Activated CD8-positive, alpha-beta memory T cell treated with anti-CD3 and anti-CD28 coated beads, Interleukin-2, amount 50 U/mL, for 24 hours (primary cell): ENCODE data around the gene TBRG4.

Source experiments
- DNase-seq: peaks from one replicate; pipeline ENCODE4 v3.0.0-alpha.2; 2020; ENCODE audit errors: extremely low read depth

TBRG4 gene

GRCh38 chr7:45055016-45055415 lies 56.5 kb downstream of the TBRG4 start:
- DNase-seq: no peak

DNA sequence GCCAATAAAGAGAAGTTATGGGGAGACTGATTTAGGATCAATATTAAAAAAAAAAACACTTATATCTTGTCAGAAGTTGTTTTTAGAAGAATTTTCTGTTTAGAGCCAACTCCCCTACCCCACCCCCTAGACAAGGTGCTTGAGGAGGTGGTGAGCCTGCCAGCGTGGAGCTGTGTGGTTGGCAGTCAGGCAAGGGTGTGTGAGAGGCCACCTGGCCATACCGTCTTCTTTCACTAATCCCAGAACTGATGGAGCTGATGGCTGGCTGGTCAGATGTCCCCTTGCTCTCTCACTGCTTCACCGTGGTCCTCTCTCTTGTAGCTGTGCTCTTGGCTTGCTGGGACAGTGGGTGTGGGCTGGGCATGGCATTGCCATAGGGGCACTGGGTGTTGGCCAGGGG lies 57.1 kb downstream of the TBRG4 start:
- DNase-seq: no peak

DNA sequence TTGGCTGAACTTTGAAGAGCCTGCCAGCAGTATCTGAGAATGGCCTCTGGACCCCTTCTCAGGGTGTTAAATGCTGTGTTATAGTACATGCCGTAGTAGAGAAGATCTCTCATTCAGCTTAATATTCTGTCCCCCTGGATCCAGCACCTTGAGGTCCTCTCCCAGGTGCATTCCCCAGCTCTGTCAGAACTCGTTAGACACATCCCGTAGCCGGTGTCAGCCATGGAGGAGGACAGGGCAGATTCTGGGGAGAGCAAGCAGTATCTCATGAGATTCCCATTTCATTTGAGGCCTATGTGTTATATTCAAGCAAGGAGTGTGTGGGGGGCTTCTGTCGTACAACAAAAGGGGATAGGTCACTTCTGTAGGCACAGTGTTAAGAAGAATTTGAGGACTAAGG lies 57.6 kb downstream of the TBRG4 start:
- no peak for DNase-seq

- no peak for DNase-seq
Measured at GRCh38 chr7:45053401-45053800, 58.1 kb downstream of the TBRG4 start.

DNA sequence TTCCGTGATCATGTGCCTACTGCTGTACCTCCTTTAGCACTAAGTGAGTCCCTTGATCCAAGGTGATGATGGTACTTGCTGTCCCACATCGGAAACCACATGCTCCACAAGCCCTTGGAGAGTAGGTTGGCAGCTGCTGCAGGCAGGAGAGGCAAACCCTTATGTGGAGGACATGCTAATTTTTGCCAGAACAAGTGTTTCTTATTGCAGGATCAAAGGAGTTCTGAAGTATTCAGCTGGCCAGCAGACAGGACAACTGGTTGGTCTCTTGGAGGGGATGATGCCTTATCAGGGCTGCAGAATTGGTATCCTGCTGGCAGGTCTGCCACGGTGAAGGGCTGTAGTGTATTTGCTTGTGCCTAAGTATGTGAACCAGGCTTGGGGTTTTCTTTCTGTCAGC lies 59.5 kb downstream of the TBRG4 start:
- no peak for DNase-seq

- no peak for DNase-seq
Measured at GRCh38 chr7:45050198-45050597, 61.3 kb downstream of the TBRG4 start.
